Astrocyte of the spinal cord (primary cell): ENCODE data around the gene SEMA3G.
A peak's percentile ranks its signal among the peaks of the same experiment; 100 is the strongest.

Experiments used
- DNase-seq: peaks from one replicate; pipeline ENCODE4 v3.0.0; 2011; ENCODE audit warnings: low read depth, low spot score
- H3K4me3 ChIP-seq: 2 replicates; pipeline ENCODE4 v1.5.1; 2011; ENCODE audit warnings: low read depth, mild to moderate bottlenecking, low read length, moderate library complexity
- CTCF ChIP-seq: IDR thresholded peaks from 2 replicates; pipeline ENCODE4 v1.5.1; 2012; ENCODE audit warnings: low read depth, mild to moderate bottlenecking, low read length, inconsistent platforms
- in situ Hi-C: cut with HindIII; loops from 2 replicates; pipeline ENCODE4 v1.10.0; 2017; ENCODE audit warnings: low sequenced_read_pairs

The SEMA3G gene

GRCh38 chr3:52458031-52458760 lies 13.3 kb upstream of the SEMA3G start:
- TF ChIP-seq CTCF = no peak
- in situ Hi-C loops = no loop called here
- DNase-seq = no peak
- no peak overlapping the region for H3K4me3 ChIP-seq

- peak overlapping the region; percentile 93 for H3K4me3 ChIP-seq
- TF ChIP-seq CTCF = no peak
Measured at GRCh38 chr3:52456800-52457183, 11.9 kb upstream of the SEMA3G start.

GRCh38 chr3:52456169-52456799 lies 11.4 kb upstream of the SEMA3G start:
- H3K4me3 ChIP-seq = peak overlapping the region; percentile 93
- TF ChIP-seq CTCF = no peak
- in situ Hi-C loops = no loop called here
- DNase-seq = peak; percentile 21

More at GRCh38 chr3:52456800-52457183, 11.9 kb upstream of the SEMA3G start:
- in situ Hi-C loops = no loop called here
- DNase-seq = no peak

- peak; percentile 58 for DNase-seq
- peak within 1 kb of the TSS; percentile 93 for H3K4me3 ChIP-seq
- in situ Hi-C loops = no loop called here
- no peak for TF ChIP-seq CTCF
Measured at GRCh38 chr3:52455283-52456168, 10.6 kb upstream of the SEMA3G start, which contains the start of gene NISCH. TSS of gene NISCH (plus strand) at chr3:52455604. CDS start at chr3:52455642, 38 bp downstream.

GRCh38 chr3:52454938-52455282 lies 10.0 kb upstream of the SEMA3G start:
- no peak for DNase-seq
- peak overlapping the region; percentile 93 for H3K4me3 ChIP-seq
- no peak for TF ChIP-seq CTCF
- in situ Hi-C loops = no loop called here

- DNase-seq = no peak
- TF ChIP-seq CTCF = no peak
- H3K4me3 ChIP-seq = no peak overlapping the region
- in situ Hi-C loops = no loop called here
Measured at GRCh38 chr3:52454250-52454937, 9.5 kb upstream of the SEMA3G start.
